NB4 (cell line): ENCODE measurements around the gene CCDC50.

Source experiments
- CTCF ChIP-seq: IDR thresholded peaks from one replicate; pipeline ENCODE4 v1.5.1; 2012; ENCODE audit warnings: low read depth, low read length
- MYC ChIP-seq: IDR thresholded peaks from 2 replicates; pipeline ENCODE4 v1.6.1; 2011; ENCODE audit warnings: low read depth, low read length
- POLR2A ChIP-seq: IDR thresholded peaks from 2 replicates; pipeline ENCODE4 v1.6.1; 2011; ENCODE audit warnings: mild to moderate bottlenecking; ENCODE audit not compliant: insufficient read length; ENCODE audit errors: extremely low read depth

GRCh38 chr3:191438150-191438814 lies 109.1 kb downstream of the CCDC50 start:
- TF ChIP-seq CTCF (no peak), MYC (no peak), POLR2A (no peak)
